ENCODE results near the gene SEPTIN1.

Gene SEPTIN1

GRCh38 chr16:30413112-30413806 is 30.9 kb upstream of the SEPTIN1 start:
- H3K4me3 ChIP-seq (ENCODE audit: control insufficient read depth, low read depth, low read length): no peak overlapping the region
- no peak for DNase-seq (ENCODE audit: low read depth)
- TF ChIP-seq, protein P1, sequence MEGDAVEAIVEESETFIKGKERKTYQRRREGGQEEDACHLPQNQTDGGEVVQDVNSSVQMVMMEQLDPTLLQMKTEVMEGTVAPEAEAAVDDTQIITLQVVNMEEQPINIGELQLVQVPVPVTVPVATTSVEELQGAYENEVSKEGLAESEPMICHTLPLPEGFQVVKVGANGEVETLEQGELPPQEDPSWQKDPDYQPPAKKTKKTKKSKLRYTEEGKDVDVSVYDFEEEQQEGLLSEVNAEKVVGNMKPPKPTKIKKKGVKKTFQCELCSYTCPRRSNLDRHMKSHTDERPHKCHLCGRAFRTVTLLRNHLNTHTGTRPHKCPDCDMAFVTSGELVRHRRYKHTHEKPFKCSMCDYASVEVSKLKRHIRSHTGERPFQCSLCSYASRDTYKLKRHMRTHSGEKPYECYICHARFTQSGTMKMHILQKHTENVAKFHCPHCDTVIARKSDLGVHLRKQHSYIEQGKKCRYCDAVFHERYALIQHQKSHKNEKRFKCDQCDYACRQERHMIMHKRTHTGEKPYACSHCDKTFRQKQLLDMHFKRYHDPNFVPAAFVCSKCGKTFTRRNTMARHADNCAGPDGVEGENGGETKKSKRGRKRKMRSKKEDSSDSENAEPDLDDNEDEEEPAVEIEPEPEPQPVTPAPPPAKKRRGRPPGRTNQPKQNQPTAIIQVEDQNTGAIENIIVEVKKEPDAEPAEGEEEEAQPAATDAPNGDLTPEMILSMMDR (conservative IDR thresholded peaks at IDR 0.05; ENCODE audit: control insufficient read depth, insufficient read depth, low read depth, low read length): no peak

- TF ChIP-seq, protein P1 (conservative IDR thresholded peaks at IDR 0.05; ENCODE audit: control insufficient read depth, insufficient read depth, low read depth, low read length): peak; percentile 94
- no peak overlapping the region for H3K4me3 ChIP-seq (ENCODE audit: control insufficient read depth, low read depth, low read length)
These were observed 27.0 kb upstream of the SEPTIN1 start for GRCh38 chr16:30409125-30410060.

DNA sequence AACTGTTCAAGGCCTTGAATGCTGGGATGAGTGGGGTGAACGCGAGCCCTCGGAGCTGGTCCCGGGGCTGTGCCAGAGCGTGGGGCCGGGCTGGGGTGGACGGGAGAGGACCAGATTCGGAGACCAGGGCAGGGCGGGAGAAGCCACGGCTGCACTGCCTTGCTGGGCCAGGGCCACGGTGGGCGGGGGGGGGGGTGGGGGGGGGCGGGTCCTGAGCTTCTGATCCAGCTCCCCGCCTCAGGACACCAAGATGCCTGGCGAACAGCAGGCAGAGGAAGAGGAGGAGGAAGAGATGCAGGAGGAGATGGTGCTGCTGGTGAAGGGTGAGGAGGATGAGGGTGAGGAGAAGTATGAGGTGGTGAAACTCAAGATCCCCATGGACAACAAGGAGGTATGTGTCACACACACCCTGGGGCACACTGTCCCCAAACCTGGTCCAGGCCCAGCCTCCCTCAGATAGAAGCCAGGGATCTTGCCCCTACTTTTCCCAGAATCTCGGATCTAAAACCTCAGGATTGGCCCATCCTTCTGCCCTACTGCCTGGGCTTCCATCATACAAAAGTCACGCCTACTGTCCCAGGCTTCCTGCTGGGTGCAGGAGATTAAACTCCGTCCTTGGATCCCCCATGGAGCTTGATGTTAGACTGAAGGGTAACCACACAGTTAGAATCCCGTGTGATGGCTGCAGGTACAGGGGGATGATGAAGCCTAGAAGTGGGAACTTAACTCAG is 25.6 kb upstream of the SEPTIN1 start:
- TF ChIP-seq, protein P1 (conservative IDR thresholded peaks at IDR 0.05; ENCODE audit: control insufficient read depth, insufficient read depth, low read depth, low read length): no peak
- no peak for DNase-seq (ENCODE audit: low read depth)
- peak overlapping the region; percentile 63 for H3K4me3 ChIP-seq (ENCODE audit: control insufficient read depth, low read depth, low read length)

More at GRCh38 chr16:30409125-30410060, 27.0 kb upstream of the SEPTIN1 start:
- DNase-seq (ENCODE audit: low read depth): peak; percentile 81

GRCh38 chr16:30407102-30407803 is 24.9 kb upstream of the SEPTIN1 start, which contains the start of gene ZNF771:
Gene ZNF771, plus strand, starts transcription at chr16:30407606. Its CDS starts 448 bp downstream, at chr16:30408054.
- DNase-seq (ENCODE audit: low read depth): peak; percentile 79
- peak within 1 kb of the TSS; percentile 63 for H3K4me3 ChIP-seq (ENCODE audit: control insufficient read depth, low read depth, low read length)
- TF ChIP-seq, protein P1 (conservative IDR thresholded peaks at IDR 0.05; ENCODE audit: control insufficient read depth, insufficient read depth, low read depth, low read length): no peak

DNA sequence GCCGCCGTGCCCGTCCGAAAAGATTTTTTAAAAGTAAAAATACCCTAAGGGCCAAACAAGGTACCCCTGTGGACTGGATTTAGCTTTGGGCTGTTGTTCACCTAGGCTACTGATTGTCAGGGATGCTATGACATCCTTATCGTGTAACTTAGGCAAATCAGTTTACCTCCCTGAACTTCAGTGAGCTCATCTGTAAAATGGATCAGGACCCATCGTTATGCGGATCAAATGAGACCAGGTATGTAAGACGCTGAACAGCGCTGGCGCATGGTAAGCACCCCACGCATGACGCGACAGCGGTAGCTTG is 24.4 kb upstream of the SEPTIN1 start:
- H3K4me3 ChIP-seq (ENCODE audit: control insufficient read depth, low read depth, low read length): peak overlapping the region; percentile 63
- DNase-seq (ENCODE audit: low read depth): no peak
- TF ChIP-seq, protein P1 (conservative IDR thresholded peaks at IDR 0.05; ENCODE audit: control insufficient read depth, insufficient read depth, low read depth, low read length): no peak

All from fibroblast of mammary gland (primary cell).